AG04450 (cell line): ENCODE data around the gene STK38L. TPM values are rescaled to one million over a fixed set of nuclear protein-coding genes. Genes with fewer than 3 reads are reported as not detected.

ENCODE experiments used
- CTCF ChIA-PET: fragments of 300-600, 350-600 bp; formaldehyde crosslinking; extraction: SDS; loops from one replicate; lab custom pipeline; 2022; ENCODE audit warnings: antibody characterized with exemption, inconsistent platforms; lab: Charles Lee
- POLR2A ChIA-PET: fragments of 350-600 bp; formaldehyde crosslinking; extraction: SDS; loops from one replicate; lab custom pipeline; 2021; ENCODE audit warnings: antibody characterized with exemption, inconsistent platforms; lab: Yijun Ruan, JAX
- DNase-seq: peaks from one replicate; pipeline ENCODE4 v3.0.0-alpha.2; 2011; ENCODE audit warnings: low read depth, low spot score
- H3K27ac ChIP-seq: one replicate; pipeline ENCODE4 v1.5.1; 2012; ENCODE audit warnings: low read depth, low read length, control low read depth
- H3K27me3 ChIP-seq: one replicate; pipeline ENCODE4 v1.6.0; 2012; ENCODE audit warnings: low read length; ENCODE audit not compliant: control insufficient read depth, insufficient read depth
- H3K4me3 ChIP-seq: 2 replicates; pipeline ENCODE4 v1.5.1; 2011; ENCODE audit warnings: mild to moderate bottlenecking, low read depth, low read length, control low read depth
- H3K9me3 ChIP-seq: 2 replicates; pipeline ENCODE4 v1.5.1; 2012; ENCODE audit warnings: low read length; ENCODE audit not compliant: control insufficient read depth, insufficient read depth
- polyA plus RNA-seq: library from polyadenylated mRNA; depleted of rRNA; stranded (reverse); fragments of >200 nt; gene quantifications from 2 replicates; pipeline ENCODE4 v1.2.3, GENCODE V29; 2011
- TF ChIP-seq, protein P1 (sequence below): IDR thresholded peaks from 2 replicates; pipeline ENCODE4 v1.5.1; 2011; ENCODE audit warnings: low read depth, low read length, control low read depth, inconsistent platforms

STK38L gene
- polyA plus RNA-seq, 1 experiment, result 18.4 TPM

DNA sequence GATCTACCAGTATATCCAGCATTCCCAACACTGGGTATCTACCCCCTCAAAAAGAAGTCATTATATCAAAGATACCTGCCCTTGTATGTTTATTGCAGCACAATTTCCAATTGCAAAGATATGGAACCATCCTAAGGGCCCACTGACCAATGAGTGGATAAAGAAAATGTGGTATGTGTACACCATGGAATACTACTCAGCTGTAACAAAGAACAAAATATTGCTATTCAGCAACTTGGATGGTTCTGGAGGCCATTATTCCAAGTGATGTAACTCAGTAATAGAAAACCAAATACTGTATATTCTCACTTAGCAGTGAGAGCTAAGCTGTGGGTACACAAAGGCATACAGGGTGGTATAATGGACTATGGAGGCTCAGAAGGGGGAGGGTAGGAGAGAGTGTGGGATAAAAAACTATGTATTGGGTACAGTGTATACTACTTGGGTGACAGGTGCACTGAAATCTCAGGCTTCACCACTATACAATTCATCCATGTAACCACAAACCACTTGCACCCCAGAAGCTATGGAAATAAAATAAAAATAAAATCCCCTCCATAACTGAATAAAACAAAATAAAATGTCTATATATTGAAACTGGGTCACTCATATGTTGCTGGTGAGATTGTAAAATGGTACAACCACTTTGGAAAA, 34.7 kb upstream of the STK38L start:
- ChIA-PET POLR2A (no interaction called here), CTCF (interaction anchor here (1.4 kb wide), 1 partner anchor 20 kb away, joined by 3 read pairs; no protein-coding TSS in a partner anchor)
- TF ChIP-seq, protein P1, sequence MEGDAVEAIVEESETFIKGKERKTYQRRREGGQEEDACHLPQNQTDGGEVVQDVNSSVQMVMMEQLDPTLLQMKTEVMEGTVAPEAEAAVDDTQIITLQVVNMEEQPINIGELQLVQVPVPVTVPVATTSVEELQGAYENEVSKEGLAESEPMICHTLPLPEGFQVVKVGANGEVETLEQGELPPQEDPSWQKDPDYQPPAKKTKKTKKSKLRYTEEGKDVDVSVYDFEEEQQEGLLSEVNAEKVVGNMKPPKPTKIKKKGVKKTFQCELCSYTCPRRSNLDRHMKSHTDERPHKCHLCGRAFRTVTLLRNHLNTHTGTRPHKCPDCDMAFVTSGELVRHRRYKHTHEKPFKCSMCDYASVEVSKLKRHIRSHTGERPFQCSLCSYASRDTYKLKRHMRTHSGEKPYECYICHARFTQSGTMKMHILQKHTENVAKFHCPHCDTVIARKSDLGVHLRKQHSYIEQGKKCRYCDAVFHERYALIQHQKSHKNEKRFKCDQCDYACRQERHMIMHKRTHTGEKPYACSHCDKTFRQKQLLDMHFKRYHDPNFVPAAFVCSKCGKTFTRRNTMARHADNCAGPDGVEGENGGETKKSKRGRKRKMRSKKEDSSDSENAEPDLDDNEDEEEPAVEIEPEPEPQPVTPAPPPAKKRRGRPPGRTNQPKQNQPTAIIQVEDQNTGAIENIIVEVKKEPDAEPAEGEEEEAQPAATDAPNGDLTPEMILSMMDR, result no peak

DNA sequence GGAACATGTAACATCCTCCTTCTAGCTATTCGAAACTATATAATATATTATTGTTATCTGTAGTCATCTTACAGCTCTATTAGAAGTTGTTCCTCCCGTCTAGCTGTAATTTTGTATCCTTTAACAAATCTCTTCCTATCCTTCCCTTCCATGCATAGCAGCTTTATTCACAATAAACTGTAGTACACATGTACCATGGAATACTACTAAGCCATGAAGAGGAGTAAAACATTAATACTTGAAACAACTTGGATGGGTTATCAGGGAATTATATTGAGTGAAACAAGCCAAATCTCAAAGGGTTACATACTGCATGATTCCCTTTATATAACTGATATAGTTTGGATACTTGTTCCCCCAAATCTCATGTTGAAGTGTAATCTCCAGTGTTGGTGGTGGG, 33.9 kb upstream of the STK38L start:
- no peak for DNase-seq
- Histone ChIP-seq H3K9me3 (peaks cover 5% of the 10 kb centered on the region; the same call in 1 of the 2 replicates), H3K27ac (no peak overlapping the region), H3K27me3 (no peaks in the 10 kb centered on the region), H3K4me3 (no peak overlapping the region)
- ChIA-PET POLR2A (no interaction called here), CTCF (interaction anchor here (1.4 kb wide), 1 partner anchor 21 kb away, joined by 3 read pairs; no protein-coding TSS in a partner anchor)
- TF ChIP-seq, protein P1, result no peak

More for the DNA sequence above, 34.7 kb upstream of the STK38L start:
- no peak overlapping the region for H3K4me3 ChIP-seq
- no peak overlapping the region for H3K27ac ChIP-seq
- no peaks in the 10 kb centered on the region for H3K27me3 ChIP-seq
- peaks cover 5% of the 10 kb centered on the region; the same call in 1 of the 2 replicates for H3K9me3 ChIP-seq
- DNase-seq, result no peak

DNA sequence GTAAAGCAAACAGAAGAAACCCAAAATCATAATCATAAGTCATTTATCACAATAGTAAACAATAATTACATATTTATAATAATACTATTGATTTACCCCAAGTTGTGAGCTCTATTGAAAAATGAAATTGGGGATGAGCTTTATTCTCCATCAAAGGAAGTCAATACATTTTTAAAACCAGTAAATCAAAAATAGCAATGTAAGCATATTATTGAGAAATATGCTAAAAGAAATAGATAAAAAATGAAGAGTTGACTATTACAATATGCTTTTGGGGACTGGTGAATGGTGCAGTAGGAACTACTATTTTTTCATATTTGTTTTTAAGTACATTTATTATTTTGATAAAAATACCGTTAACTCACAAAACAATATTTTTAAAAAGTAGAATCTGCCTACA, 31.2 kb upstream of the STK38L start:
- Histone ChIP-seq H3K27me3 (no peaks in the 10 kb centered on the region), H3K4me3 (no peak overlapping the region), H3K27ac (no peak overlapping the region), H3K9me3 (peaks cover 5% of the 10 kb centered on the region; the same call in 1 of the 2 replicates)
- POLR2A ChIA-PET, result no interaction called here
- TF ChIP-seq, protein P1, result no peak
- no peak for DNase-seq
- CTCF ChIA-PET, result interaction anchor here (0.6 kb wide), 1 partner anchor 20 kb away, joined by 3 read pairs; no protein-coding TSS in a partner anchor

DNA sequence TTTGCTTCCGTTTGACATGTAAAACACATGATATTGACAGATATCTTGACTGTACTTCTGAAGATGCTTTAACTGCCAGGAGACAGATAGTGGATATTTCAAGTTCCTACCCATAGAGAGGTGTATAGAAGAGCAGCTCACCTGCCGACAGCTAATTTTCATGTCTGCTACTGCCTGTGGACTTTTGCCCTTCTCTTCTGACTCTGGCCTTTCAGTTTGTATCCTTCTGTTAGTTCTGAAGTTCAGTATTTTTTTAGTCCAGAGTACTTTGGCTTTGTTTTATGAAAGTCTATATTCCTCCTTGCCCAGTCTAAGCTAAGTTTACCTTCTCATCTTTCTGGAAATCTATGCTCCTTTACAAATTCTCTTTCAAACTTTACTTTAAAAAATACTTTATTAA, 30.8 kb upstream of the STK38L start:
- Histone ChIP-seq H3K27ac (no peak overlapping the region), H3K9me3 (peaks cover 5% of the 10 kb centered on the region; the same call in 1 of the 2 replicates), H3K27me3 (no peaks in the 10 kb centered on the region), H3K4me3 (no peak overlapping the region)
- TF ChIP-seq, protein P1, result no peak
- POLR2A ChIA-PET, result no interaction called here
- CTCF ChIA-PET, result interaction anchor here (0.6 kb wide), 1 partner anchor 21 kb away, joined by 3 read pairs; no protein-coding TSS in a partner anchor
- DNase-seq, result no peak
